Endothelial cell of umbilical vein (primary cell): ENCODE results near the gene PADI1. TPM values are rescaled to one million over a fixed set of nuclear protein-coding genes. Genes with fewer than 3 reads are reported as not detected.

Experiments
- BruUV-seq: library from RNA; stranded (reverse); fragments of 400-500 nt; replicated peaks from 2 replicates; lab custom pipeline; 2021; lab: Mats Ljungman, UMichigan
- CTCF ChIA-PET: fragments of 300-600, 350-600 bp; sonication (Branson Sonifier 250); formaldehyde crosslinking; loops from one replicate; lab custom pipeline; 2021; ENCODE audit warnings: antibody characterized with exemption, inconsistent platforms; lab: Charles Lee
- POLR2A ChIA-PET: fragments of 300-600, 350-600 bp; sonication (Branson Sonifier 250); formaldehyde crosslinking; loops from one replicate; lab custom pipeline; 2021; ENCODE audit warnings: antibody characterized with exemption, inconsistent platforms; lab: Charles Lee
- DNase-seq: peaks from one replicate; pipeline ENCODE4 v3.0.0-alpha.2; 2011; ENCODE audit warnings: low read depth, low spot score
- FAIRE-seq: peaks from 2 replicates; lab custom pipeline; 2011; peaks lifted over from hg19 to GRCh38; lab: Jason Lieb, UNC
- H2AFZ ChIP-seq: 2 replicates; pipeline ENCODE4 v1.6.0; 2012; ENCODE audit warnings: low read depth, low read length, control low read depth, inconsistent platforms
- H3K27ac ChIP-seq: 2 replicates; pipeline ENCODE4 v1.5.1; 2011; ENCODE audit warnings: low read depth, mild to moderate bottlenecking, control low read depth, low read length, moderate library complexity; ENCODE audit not compliant: insufficient read depth
- H3K27me3 ChIP-seq, 2 experiments: 2 replicates each; pipeline versions ENCODE4 v1.6.0 to v1.6.1; 2011; ENCODE audit warnings: low read length in 2 of 2, mixed read lengths in 1 of 2; ENCODE audit not compliant: control insufficient read depth in 2 of 2, insufficient read depth in 2 of 2
- H3K36me3 ChIP-seq, 2 experiments: 2 replicates in 1 of 2; 3 replicates in 1 of 2; pipeline ENCODE4 v1.5.1; 2011; ENCODE audit warnings: low read length in 2 of 2, mild to moderate bottlenecking in 1 of 2, moderate library complexity in 1 of 2; ENCODE audit not compliant: control insufficient read depth in 2 of 2, insufficient read depth in 2 of 2; ENCODE audit errors: extremely low read depth in 1 of 2
- H3K4me1 ChIP-seq: 3 replicates; pipeline ENCODE4 v1.5.1; 2011; ENCODE audit warnings: mild to moderate bottlenecking, low read length; ENCODE audit not compliant: control insufficient read depth, insufficient read depth; ENCODE audit errors: extremely low read depth
- H3K4me2 ChIP-seq: 2 replicates; pipeline ENCODE4 v1.6.1; 2011; ENCODE audit warnings: low read length, control low read depth, mixed read lengths; ENCODE audit not compliant: insufficient read depth
- H3K4me3 ChIP-seq, 3 experiments: fragments of 200-600 bp in 1 of 3; sonication (generic), shearing (Covaris generic) in 1 of 3; replicated peaks in 1 of 3; 2 replicates each; pipeline ENCODE4 v1.5.1; 2011 to 2016; ENCODE audit warnings: control low read depth in 3 of 3, low read length in 3 of 3, mild to moderate bottlenecking in 2 of 3, inconsistent platforms in 1 of 3, low read depth in 1 of 3, moderate library complexity in 1 of 3; ENCODE audit not compliant: insufficient read depth in 1 of 3
- H3K79me2 ChIP-seq: 2 replicates; pipeline ENCODE4 v1.6.0; 2012; ENCODE audit warnings: low read length, inconsistent platforms; ENCODE audit not compliant: control insufficient read depth, insufficient read depth
- H3K9ac ChIP-seq: replicated peaks from 2 replicates; pipeline ENCODE3; 2011; ENCODE audit warnings: low read length, control low read depth; ENCODE audit not compliant: insufficient read depth; ENCODE audit errors: extremely low read depth
- H3K9me1 ChIP-seq: replicated peaks from 3 replicates; pipeline ENCODE4 v1.6.0; 2011; ENCODE audit warnings: mild to moderate bottlenecking, low read length; ENCODE audit not compliant: control insufficient read depth, insufficient read depth; ENCODE audit errors: extremely low read depth
- H3K9me3 ChIP-seq: replicated peaks from 2 replicates; pipeline ENCODE4 v1.5.1; 2012; ENCODE audit warnings: low read length, inconsistent platforms; ENCODE audit not compliant: control insufficient read depth, insufficient read depth
- H4K20me1 ChIP-seq: replicated peaks from 2 replicates; pipeline ENCODE3; 2011; ENCODE audit warnings: mild to moderate bottlenecking, low read length; ENCODE audit not compliant: control insufficient read depth, insufficient read depth; ENCODE audit errors: extremely low read depth
- CTCF ChIP-seq, 2 donors: IDR thresholded peaks; 1 replicate in 1 of 2; 2 replicates in 1 of 2; pipeline ENCODE4 v1.5.1; 2011; ENCODE audit warnings: low read length in 2 of 2, mild to moderate bottlenecking in 2 of 2, moderate library complexity in 2 of 2, control low read depth in 1 of 2, inconsistent platforms in 1 of 2, low read depth in 1 of 2; ENCODE audit not compliant: insufficient read depth in 1 of 2; ENCODE audit errors: extremely low read depth in 1 of 2
- EZH2 ChIP-seq: IDR thresholded peaks from 2 replicates; pipeline ENCODE4 v1.6.1; 2012; ENCODE audit warnings: borderline replicate concordance, low read depth, mild to moderate bottlenecking, moderate library complexity, low read length, inconsistent platforms; ENCODE audit not compliant: severe bottlenecking
- FOS ChIP-seq: IDR thresholded peaks from 2 replicates; pipeline ENCODE4 v1.6.1; 2011; ENCODE audit warnings: mild to moderate bottlenecking, low read length, moderate library complexity, borderline replicate concordance; ENCODE audit not compliant: insufficient read depth
- GATA2 ChIP-seq: IDR thresholded peaks from 2 replicates; pipeline ENCODE4 v1.7.0; 2011; ENCODE audit warnings: low read depth, mild to moderate bottlenecking, moderate library complexity, mixed read lengths, low read length; ENCODE audit not compliant: insufficient read length, insufficient read depth
- JUN ChIP-seq: IDR thresholded peaks from 2 replicates; pipeline ENCODE4 v1.6.1; 2011; ENCODE audit warnings: borderline replicate concordance, low read depth; ENCODE audit not compliant: insufficient read length, insufficient read depth
- MAX ChIP-seq: IDR thresholded peaks from 2 replicates; pipeline ENCODE4 v1.6.1; 2011; ENCODE audit not compliant: insufficient read depth, insufficient read length
- MYC ChIP-seq: IDR thresholded peaks from one replicate; pipeline ENCODE4 v1.6.1; 2011; ENCODE audit warnings: mild to moderate bottlenecking, low read depth, low read length
- POLR2A ChIP-seq: IDR thresholded peaks from 2 replicates; pipeline ENCODE4 v1.6.1; 2012; ENCODE audit warnings: low read depth, mild to moderate bottlenecking, control low read depth, low read length
- POLR2AphosphoS5 ChIP-seq: IDR thresholded peaks from 2 replicates; pipeline ENCODE4 v1.6.1; 2012; ENCODE audit warnings: low read depth, mild to moderate bottlenecking, control low read depth, low read length, moderate library complexity; ENCODE audit not compliant: insufficient read depth
- dilution Hi-C: fragments of 300-500 bp; cut with MboI; formaldehyde crosslinking; loops from one replicate; pipeline ENCODE4 v1.15.0; 2019; ENCODE audit warnings: low sequenced_read_pairs; ENCODE audit not compliant: extremely low pct_ligation_motif_present
- intact Hi-C: fragments of 100-400 bp; cut with micrococcal nuclease; formaldehyde crosslinking; loops from one replicate; pipeline ENCODE4 v1.10.0; 2022
- polyA plus RNA-seq, 4 experiments: library from polyadenylated mRNA; depleted of rRNA in 3 of 4; stranded (reverse) in 3 of 4; unstranded in 1 of 4; fragments of >200 nt; gene quantifications; 2 replicates each; pipeline versions ENCODE4 v1.2.1 to v1.2.3, GENCODE V29; 2011 to 2012; ENCODE audit warnings: missing spikeins in 1 of 4
- total RNA-seq: library from RNA; stranded (reverse); gene quantifications from 2 replicates; pipeline ENCODE4 v1.2.3, GENCODE V29; 2021

The PADI1 gene
- total and polyA plus RNA-seq, 2 donors (not counting 3 experiments of a cell fraction or from before 2014, with no cell fraction given) = 0.01 TPM; not detected in 1

GRCh38 chr1:17228619-17229018 lies 23.7 kb downstream of the PADI1 start:
- dilution Hi-C loops = no loop called here
- peaks cover 9% of the 10 kb centered on the region for H3K4me1 ChIP-seq
- no TSS peak for BruUV-seq
- H3K9me1 ChIP-seq = no peaks in the 10 kb centered on the region
- no peaks in the 10 kb centered on the region for H3K27me3 ChIP-seq
- intact Hi-C loops = no loop called here
- ChIA-PET POLR2A (no interaction called here), CTCF (interaction anchor here (1.0 to 1.9 kb wide), 4 partner anchors 9 to 103 kb away, joined by 3 to 5 read pairs (median 4); no protein-coding TSS in a partner anchor)
- H3K36me3 ChIP-seq = no peaks in the 10 kb centered on the region
- no peak overlapping the region for H3K4me2 ChIP-seq
- no peaks in the 10 kb centered on the region for H3K9me3 ChIP-seq
- H2AFZ ChIP-seq = no peak overlapping the region
- DNase-seq (no peak), FAIRE-seq (no peak)
- H3K27ac ChIP-seq = no peak overlapping the region
- no peaks in the 10 kb centered on the region for H4K20me1 ChIP-seq
- TF ChIP-seq POLR2A (no peak), GATA2 (no peak), JUN (no peak), EZH2 (no peak), POLR2AphosphoS5 (no peak), CTCF (IDR thresholded peaks at IDR 0.05; ENCODE audit: extremely low read depth in 1 of 2, insufficient read depth in 1 of 2, low read depth in 1 of 2, low read length in 2 of 2) (no peak), MAX (no peak), FOS (no peak), MYC (no peak)
- H3K4me3 ChIP-seq = no peak overlapping the region
- no peak overlapping the region for H3K9ac ChIP-seq
- H3K79me2 ChIP-seq = no peaks in the 10 kb centered on the region
